GM12878 (cell line): ENCODE measurements around the gene LETM1.

Experiments
- CREB1 ChIP-seq: IDR thresholded peaks from 2 replicates; pipeline ENCODE4 v1.6.1; 2012; ENCODE audit warnings: low read depth, mild to moderate bottlenecking, inconsistent platforms
- EZH2 ChIP-seq: IDR thresholded peaks from 2 replicates; pipeline ENCODE4 v1.6.1; 2012; ENCODE audit warnings: low read depth, mild to moderate bottlenecking, control low read depth, inconsistent platforms, low read length, borderline replicate concordance; ENCODE audit not compliant: control insufficient read depth
- JUND ChIP-seq: IDR thresholded peaks from 2 replicates; pipeline ENCODE4 v1.6.1; 2012; ENCODE audit warnings: low read depth, mild to moderate bottlenecking, low read length, improper control_type of control experiment, moderate library complexity
- MXI1 ChIP-seq: fragments of 150-350 bp; IDR thresholded peaks from 2 replicates; pipeline ENCODE4 v1.6.1; 2011; ENCODE audit warnings: low read depth, mild to moderate bottlenecking, inconsistent platforms, low read length, improper control_type of control experiment
- PBX3 ChIP-seq: IDR thresholded peaks from 2 replicates; pipeline ENCODE4 v1.6.1; 2011; ENCODE audit warnings: mild to moderate bottlenecking, low read depth, low read length, moderate library complexity; ENCODE audit not compliant: insufficient replicate concordance
- REST ChIP-seq: IDR thresholded peaks from 2 replicates; pipeline ENCODE4 v1.6.1; 2012; ENCODE audit warnings: mild to moderate bottlenecking, low read depth, low read length
- SMC3 ChIP-seq: IDR thresholded peaks from 2 replicates; pipeline ENCODE4 v1.6.1; 2011; ENCODE audit warnings: low read length, improper control_type of control experiment, borderline replicate concordance
- TCF7 ChIP-seq: IDR thresholded peaks from 2 replicates; pipeline ENCODE4 v1.6.1; 2014; ENCODE audit warnings: antibody characterized with exemption, borderline replicate concordance
- USF1 ChIP-seq: IDR thresholded peaks from 2 replicates; pipeline ENCODE4 v1.6.1; 2011; ENCODE audit warnings: borderline replicate concordance, low read depth, mild to moderate bottlenecking, moderate library complexity, mixed read lengths, low read length; ENCODE audit not compliant: insufficient read depth; ENCODE audit errors: extremely low read length
- USF2 ChIP-seq: IDR thresholded peaks from 2 replicates; pipeline ENCODE4 v1.6.1; 2011; ENCODE audit warnings: low read depth, low read length, improper control_type of control experiment, borderline replicate concordance

- TF ChIP-seq USF2: no peak
- no peak for TF ChIP-seq SMC3
- TF ChIP-seq TCF7: no peak
- TF ChIP-seq CREB1: no peak
- no peak for TF ChIP-seq REST
- no peak for TF ChIP-seq EZH2
- no peak for TF ChIP-seq PBX3
- TF ChIP-seq USF1: no peak
- TF ChIP-seq MXI1: no peak
- TF ChIP-seq JUND: no peak
Observed at GRCh38 chr4:1770245-1770644, 85.7 kb downstream of the LETM1 start.
